ENCODE data around the gene TMEM198.

GRCh38 chr2:219495531-219496122 lies 48.2 kb upstream of the TMEM198 start:
- peak; percentile 49 to 51 for TF ChIP-seq CTCF (conservative IDR thresholded peaks at IDR 0.05 in 1 of 2, IDR thresholded peaks at IDR 0.05 in 1 of 2; ENCODE audit: extremely low read depth in 1 of 2, insufficient read depth in 1 of 2, low read depth in 1 of 2, low read length in 2 of 2)
- no peak for TF ChIP-seq EZH2 (IDR thresholded peaks at IDR 0.05; ENCODE audit: borderline replicate concordance, low read length)
